Nephron progenitor cell (in vitro differentiated cells): ENCODE data around the gene VOPP1.

Experiments
- DNase-seq: peaks from one replicate; pipeline ENCODE4 v3.0.0; 2021
- H3K27ac Mint-ChIP-seq: 2 replicates; pipeline ENCODE4 v1.8.0; 2021; ENCODE audit warnings: mild to moderate bottlenecking, moderate library complexity, mixed read lengths
- H3K27me3 Mint-ChIP-seq: 2 replicates; pipeline ENCODE4 v1.8.0; 2021; ENCODE audit warnings: mild to moderate bottlenecking, low read depth, mixed read lengths; ENCODE audit not compliant: poor library complexity
- H3K36me3 Mint-ChIP-seq: 2 replicates; pipeline ENCODE4 v1.8.0; 2021; ENCODE audit warnings: low read depth, mixed read lengths
- H3K4me1 Mint-ChIP-seq: 2 replicates; pipeline ENCODE4 v1.8.0; 2021; ENCODE audit warnings: mixed read lengths
- H3K4me3 Mint-ChIP-seq: 2 replicates; pipeline ENCODE4 v1.8.0; 2021; ENCODE audit warnings: mild to moderate bottlenecking, moderate library complexity, mixed read lengths
- H3K9me3 Mint-ChIP-seq: 2 replicates; pipeline ENCODE4 v1.8.0; 2021; ENCODE audit warnings: mild to moderate bottlenecking, moderate library complexity, mixed read lengths
- TF ChIP-seq, protein P1 (sequence below): fragments of 200-600 bp; sonication (generic); IDR thresholded peaks from 2 replicates; pipeline ENCODE4 v1.5.0; 2021; ENCODE audit warnings: antibody characterized with exemption

Gene VOPP1

DNA sequence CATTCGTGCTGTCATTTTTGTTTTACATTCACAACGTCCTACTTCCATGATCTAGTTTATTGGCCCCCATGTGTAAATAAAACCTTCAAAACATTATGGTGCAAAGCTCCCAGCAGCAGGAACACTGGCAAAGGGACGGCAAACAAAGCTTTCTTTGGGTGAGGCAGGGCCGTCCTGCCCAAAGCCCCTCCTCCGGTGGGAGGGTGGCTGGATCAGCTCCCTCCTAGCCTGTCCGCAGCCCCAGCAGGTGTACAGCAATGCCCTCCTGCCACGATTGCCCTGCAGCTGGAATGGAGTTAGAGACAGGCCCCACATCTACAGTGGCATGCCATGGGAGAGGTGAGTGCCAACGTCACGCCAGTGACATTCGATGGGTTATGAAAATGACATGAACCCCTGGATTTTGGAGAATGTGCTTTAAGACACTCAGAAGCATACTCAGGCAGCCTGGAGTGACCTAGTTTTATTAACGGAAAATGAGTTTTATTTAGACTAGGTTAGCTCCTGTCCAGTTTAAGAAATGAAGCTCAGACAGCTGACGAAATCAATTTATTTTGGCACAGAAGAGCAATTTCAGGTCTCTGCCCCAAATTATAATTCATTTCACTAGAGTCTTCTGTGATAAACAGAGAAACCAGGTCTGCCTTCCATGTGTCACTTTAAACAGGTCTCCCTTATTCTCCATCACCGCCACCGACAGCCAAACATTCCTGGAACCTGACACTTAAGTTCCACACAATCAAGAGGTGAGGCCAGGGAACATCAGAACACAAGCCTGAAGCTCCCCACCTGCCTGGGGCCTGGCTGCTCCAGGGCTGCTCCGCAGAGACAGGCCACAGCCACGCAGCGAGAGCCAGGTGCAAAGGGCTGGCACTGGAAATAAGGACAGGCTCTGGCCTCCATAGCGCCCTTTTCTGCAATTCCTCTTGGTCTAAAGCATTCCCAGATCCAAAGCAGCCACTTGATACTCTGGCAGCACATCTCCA, 50.1 kb downstream of the VOPP1 start:
- Mint-ChIP-seq H3K27me3 (no peaks in the 10 kb centered on the region), H3K4me1 (peaks cover 18% of the 10 kb centered on the region), H3K36me3 (peaks cover 15% of the 10 kb centered on the region), H3K4me3 (no peak overlapping the region), H3K9me3 (no peaks in the 10 kb centered on the region), H3K27ac (no peak overlapping the region)
- TF ChIP-seq, protein P1, sequence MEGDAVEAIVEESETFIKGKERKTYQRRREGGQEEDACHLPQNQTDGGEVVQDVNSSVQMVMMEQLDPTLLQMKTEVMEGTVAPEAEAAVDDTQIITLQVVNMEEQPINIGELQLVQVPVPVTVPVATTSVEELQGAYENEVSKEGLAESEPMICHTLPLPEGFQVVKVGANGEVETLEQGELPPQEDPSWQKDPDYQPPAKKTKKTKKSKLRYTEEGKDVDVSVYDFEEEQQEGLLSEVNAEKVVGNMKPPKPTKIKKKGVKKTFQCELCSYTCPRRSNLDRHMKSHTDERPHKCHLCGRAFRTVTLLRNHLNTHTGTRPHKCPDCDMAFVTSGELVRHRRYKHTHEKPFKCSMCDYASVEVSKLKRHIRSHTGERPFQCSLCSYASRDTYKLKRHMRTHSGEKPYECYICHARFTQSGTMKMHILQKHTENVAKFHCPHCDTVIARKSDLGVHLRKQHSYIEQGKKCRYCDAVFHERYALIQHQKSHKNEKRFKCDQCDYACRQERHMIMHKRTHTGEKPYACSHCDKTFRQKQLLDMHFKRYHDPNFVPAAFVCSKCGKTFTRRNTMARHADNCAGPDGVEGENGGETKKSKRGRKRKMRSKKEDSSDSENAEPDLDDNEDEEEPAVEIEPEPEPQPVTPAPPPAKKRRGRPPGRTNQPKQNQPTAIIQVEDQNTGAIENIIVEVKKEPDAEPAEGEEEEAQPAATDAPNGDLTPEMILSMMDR: no peak
- DNase-seq: no peak

DNA sequence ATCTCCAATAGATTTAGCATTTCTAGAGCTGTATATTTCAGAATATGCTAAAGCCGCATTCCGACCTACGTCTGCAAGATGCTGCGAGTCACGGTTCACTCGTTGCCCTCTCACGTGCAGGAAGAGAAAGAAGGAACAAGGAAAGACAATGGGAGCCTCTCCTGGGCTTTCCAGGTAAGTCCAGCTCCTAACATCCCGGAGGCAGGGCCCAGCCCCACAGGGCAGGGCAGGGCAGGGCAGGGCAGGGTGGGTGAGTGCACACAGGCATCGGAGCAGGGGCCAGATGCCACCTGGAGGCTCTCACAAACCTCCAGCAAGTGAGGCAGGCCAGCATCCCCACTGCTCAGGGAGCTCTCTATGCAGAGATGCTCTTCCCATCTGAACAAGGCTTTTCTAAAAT, 50.8 kb downstream of the VOPP1 start:
- no peaks in the 10 kb centered on the region for H3K9me3 Mint-ChIP-seq
- no peaks in the 10 kb centered on the region for H3K27me3 Mint-ChIP-seq
- H3K4me3 Mint-ChIP-seq: no peak overlapping the region
- peaks cover 14% of the 10 kb centered on the region for H3K4me1 Mint-ChIP-seq
- no peak for DNase-seq
- TF ChIP-seq, protein P1: no peak
- peak overlapping the region; percentile 62 for H3K27ac Mint-ChIP-seq
- peaks cover 15% of the 10 kb centered on the region for H3K36me3 Mint-ChIP-seq

DNA sequence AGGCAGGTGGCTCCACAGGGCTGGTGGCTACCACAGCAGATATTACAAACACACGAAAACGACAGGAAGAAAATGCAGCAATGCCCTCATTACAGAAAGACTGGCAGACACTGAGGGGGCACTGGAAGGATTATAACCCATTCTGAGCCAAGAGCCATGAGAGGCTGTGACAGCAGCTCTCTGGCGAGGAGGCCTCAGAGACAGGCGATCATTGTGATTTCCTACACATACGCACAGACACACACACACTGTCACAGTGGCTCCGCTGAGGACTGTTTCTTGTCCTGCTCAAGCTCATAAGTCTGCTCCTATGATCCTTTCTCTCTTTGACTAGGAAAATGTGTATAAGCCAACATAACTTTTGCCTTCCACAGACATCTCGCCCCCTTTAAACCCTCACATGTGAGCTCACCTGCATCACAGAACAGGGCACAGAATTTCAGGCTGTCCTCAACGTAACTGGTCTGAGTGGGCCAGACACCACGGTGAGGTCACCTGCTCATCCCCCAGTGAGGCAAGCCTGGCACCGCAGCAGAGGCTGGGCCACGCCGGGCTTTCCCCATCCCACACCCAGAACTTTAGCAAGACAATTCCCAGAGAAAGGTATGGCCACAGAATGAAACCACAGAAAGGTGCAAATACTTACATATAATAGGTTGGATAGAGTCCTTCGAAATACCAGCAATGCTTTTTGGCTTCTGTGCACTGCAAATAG, 51.7 kb downstream of the VOPP1 start:
- H3K4me3 Mint-ChIP-seq: no peak overlapping the region
- H3K9me3 Mint-ChIP-seq: no peaks in the 10 kb centered on the region
- no peak overlapping the region for H3K27ac Mint-ChIP-seq
- no peak for DNase-seq
- peaks cover 15% of the 10 kb centered on the region for H3K36me3 Mint-ChIP-seq
- no peaks in the 10 kb centered on the region for H3K27me3 Mint-ChIP-seq
- TF ChIP-seq, protein P1: no peak
- peaks cover 14% of the 10 kb centered on the region for H3K4me1 Mint-ChIP-seq

DNA sequence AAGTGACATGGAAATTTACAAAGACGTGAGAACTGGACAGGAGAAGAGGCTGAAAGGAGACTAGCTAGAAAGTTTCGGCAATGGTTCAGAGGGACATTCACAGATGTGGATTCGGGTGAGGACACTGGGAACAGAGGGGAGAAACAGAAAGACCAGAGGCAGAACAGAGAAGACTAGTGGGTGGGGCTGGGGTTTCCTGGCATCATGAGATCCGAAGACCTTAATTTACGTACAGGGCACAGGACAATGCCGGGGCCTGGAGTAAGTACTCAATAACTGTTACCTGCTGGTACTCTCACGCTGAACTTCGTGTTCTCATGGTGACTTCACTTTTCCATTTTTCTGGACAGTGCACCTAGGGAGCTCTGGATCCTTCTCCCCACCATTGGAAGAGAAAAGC, 53.5 kb downstream of the VOPP1 start:
- peaks cover 15% of the 10 kb centered on the region for H3K36me3 Mint-ChIP-seq
- peaks cover 14% of the 10 kb centered on the region for H3K4me1 Mint-ChIP-seq
- no peaks in the 10 kb centered on the region for H3K27me3 Mint-ChIP-seq
- no peaks in the 10 kb centered on the region for H3K9me3 Mint-ChIP-seq
- no peak for DNase-seq
- TF ChIP-seq, protein P1: no peak
- no peak overlapping the region for H3K27ac Mint-ChIP-seq
- H3K4me3 Mint-ChIP-seq: no peak overlapping the region

DNA sequence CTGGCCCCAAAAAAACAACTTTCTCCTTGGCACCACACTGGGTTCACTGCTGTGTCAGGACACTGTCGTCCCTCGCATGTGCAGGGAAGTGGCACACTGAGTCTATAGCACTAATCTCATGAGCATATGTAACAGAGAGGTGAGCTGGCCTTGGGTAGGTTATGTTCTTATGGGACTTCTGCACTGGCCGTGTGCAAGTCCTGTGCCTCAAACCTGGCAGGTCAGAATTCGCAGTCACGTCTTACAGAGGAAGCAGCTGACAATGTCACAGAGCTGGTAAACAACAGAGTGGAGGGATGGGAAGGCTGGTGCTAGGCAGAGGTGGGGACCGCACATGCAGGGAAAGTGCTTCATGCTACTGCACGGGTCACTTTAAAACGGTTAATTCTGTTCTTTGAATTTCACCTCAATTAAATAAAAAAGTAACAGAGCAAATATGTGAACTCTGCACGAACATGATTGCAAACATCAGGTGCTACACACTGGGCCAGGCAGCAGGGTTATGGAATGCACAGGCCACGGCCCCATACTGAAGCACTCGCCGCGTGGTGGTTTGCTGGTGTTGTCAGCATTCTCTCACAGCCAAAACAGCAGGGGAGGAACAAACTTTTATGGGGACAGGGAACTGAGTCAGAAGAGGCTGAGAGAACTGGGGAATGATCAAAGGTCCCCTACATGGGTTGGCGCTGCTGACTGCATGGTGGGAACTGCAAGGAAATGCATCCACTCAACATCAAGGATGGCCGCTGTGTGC, 54.2 kb downstream of the VOPP1 start:
- Mint-ChIP-seq H3K36me3 (peaks cover 15% of the 10 kb centered on the region), H3K27me3 (no peaks in the 10 kb centered on the region), H3K9me3 (no peaks in the 10 kb centered on the region), H3K4me3 (no peak overlapping the region), H3K4me1 (peaks cover 14% of the 10 kb centered on the region), H3K27ac (no peak overlapping the region)
- TF ChIP-seq, protein P1: no peak
- DNase-seq: no peak
